Upper lobe of right lung (tissue), 1 donor: ENCODE data around the gene BCL7C. TPM values are rescaled to one million over a fixed set of nuclear protein-coding genes. Genes with fewer than 3 reads are reported as not detected.

Source experiments
- ATAC-seq: fragments of 200-7000 bp; cut with Tn5 transposase; one replicate; pipeline ENCODE4 v1.9.1; 2020; ENCODE audit warnings: mild to moderate bottlenecking, moderate library complexity
- DNase-seq: peaks from one replicate; pipeline ENCODE4 v3.0.0-alpha.2; 2020
- H3K27ac ChIP-seq: fragments of 200-600 bp; one replicate; pipeline ENCODE4 v1.8.0; 2022
- H3K27me3 ChIP-seq: fragments of 200-600 bp; one replicate; pipeline ENCODE4 v1.8.0; 2022; ENCODE audit warnings: mild to moderate bottlenecking
- H3K36me3 ChIP-seq: fragments of 200-600 bp; one replicate; pipeline ENCODE4 v1.8.0; 2022
- H3K4me1 ChIP-seq: fragments of 200-600 bp; one replicate; pipeline ENCODE4 v1.8.0; 2022
- H3K4me3 ChIP-seq: fragments of 200-600 bp; one replicate; pipeline ENCODE4 v1.8.0; 2022; ENCODE audit warnings: mild to moderate bottlenecking
- H3K9me3 ChIP-seq: fragments of 200-600 bp; one replicate; pipeline ENCODE4 v1.8.0; 2022
- intact Hi-C: fragments of 100-400 bp; cut with DNase I; formaldehyde crosslinking; loops from one replicate; pipeline ENCODE4 v1.11.0; 2022
- microRNA-seq: library from miRNA; unstranded; fragments of <30 nt; microRNA quantifications from one replicate; pipeline ENCODE4 v1.2.0, GENCODE V29; 2020; ENCODE audit warnings: borderline microRNAs expressed
- total RNA-seq: library from RNA; stranded (reverse); fragmentation: NEBNext Ultra II Directional; extraction: Animal tissue kit (Norgen Biotek cat#: 25700); gene quantifications from one replicate; pipeline ENCODE4 v1.2.1, GENCODE V29; 2021
- TF ChIP-seq, protein P1 (sequence below): fragments of 200-600 bp; IDR thresholded peaks from one replicate; pipeline ENCODE4 v1.8.0; 2022; ENCODE audit warnings: antibody characterized with exemption
- donor health status: DM: no; HTN: yes; CAD: no; lungs with severe emphysema.

The BCL7C gene
- total RNA-seq, 1 donor from 2014 or later: 25.3 TPM

DNA sequence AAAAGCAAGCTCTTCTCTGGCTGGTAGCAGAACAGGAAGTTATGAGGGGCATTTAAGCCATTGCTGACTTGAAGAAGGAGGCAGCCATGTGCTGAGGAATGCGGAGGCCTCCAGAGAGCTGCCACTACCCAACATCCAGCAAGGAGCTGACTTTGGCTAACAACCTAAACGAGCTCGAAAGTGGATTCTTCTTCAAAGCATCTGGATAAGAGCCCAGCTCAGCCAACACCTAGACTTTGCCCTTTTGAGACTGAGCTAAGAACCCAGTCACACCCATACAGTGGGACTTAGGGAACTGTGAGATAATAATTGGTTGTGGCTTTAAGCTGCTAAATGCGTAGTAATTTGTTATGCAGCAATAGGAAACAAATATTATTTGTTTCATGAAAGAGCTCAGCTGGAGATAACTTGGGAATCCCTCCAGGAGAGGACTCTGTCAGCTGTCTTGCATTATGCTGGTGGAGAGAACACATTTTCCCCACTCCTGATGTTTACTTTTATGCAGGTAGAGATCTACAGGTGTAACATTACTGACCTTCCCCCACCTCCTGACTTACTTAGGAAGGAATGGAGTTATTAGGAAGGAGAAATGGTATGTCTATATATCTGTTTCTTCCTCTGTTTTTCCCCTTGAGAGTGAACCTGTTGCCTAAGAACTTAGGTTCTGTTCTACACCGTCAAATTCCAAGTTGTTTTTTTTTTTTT is 54.2 kb downstream of the BCL7C start:
- H3K4me3 ChIP-seq: no peak overlapping the region
- no peaks in the 10 kb centered on the region for H3K27me3 ChIP-seq
- peak; percentile 81 for ATAC-seq
- DNase-seq: no peak
- TF ChIP-seq, protein P1, sequence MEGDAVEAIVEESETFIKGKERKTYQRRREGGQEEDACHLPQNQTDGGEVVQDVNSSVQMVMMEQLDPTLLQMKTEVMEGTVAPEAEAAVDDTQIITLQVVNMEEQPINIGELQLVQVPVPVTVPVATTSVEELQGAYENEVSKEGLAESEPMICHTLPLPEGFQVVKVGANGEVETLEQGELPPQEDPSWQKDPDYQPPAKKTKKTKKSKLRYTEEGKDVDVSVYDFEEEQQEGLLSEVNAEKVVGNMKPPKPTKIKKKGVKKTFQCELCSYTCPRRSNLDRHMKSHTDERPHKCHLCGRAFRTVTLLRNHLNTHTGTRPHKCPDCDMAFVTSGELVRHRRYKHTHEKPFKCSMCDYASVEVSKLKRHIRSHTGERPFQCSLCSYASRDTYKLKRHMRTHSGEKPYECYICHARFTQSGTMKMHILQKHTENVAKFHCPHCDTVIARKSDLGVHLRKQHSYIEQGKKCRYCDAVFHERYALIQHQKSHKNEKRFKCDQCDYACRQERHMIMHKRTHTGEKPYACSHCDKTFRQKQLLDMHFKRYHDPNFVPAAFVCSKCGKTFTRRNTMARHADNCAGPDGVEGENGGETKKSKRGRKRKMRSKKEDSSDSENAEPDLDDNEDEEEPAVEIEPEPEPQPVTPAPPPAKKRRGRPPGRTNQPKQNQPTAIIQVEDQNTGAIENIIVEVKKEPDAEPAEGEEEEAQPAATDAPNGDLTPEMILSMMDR: no peak
- H3K27ac ChIP-seq: peak overlapping the region; percentile 47
- intact Hi-C loops: no loop called here
- H3K4me1 ChIP-seq: no peaks in the 10 kb centered on the region
- no peaks in the 10 kb centered on the region for H3K9me3 ChIP-seq
- H3K36me3 ChIP-seq: no peaks in the 10 kb centered on the region

DNA sequence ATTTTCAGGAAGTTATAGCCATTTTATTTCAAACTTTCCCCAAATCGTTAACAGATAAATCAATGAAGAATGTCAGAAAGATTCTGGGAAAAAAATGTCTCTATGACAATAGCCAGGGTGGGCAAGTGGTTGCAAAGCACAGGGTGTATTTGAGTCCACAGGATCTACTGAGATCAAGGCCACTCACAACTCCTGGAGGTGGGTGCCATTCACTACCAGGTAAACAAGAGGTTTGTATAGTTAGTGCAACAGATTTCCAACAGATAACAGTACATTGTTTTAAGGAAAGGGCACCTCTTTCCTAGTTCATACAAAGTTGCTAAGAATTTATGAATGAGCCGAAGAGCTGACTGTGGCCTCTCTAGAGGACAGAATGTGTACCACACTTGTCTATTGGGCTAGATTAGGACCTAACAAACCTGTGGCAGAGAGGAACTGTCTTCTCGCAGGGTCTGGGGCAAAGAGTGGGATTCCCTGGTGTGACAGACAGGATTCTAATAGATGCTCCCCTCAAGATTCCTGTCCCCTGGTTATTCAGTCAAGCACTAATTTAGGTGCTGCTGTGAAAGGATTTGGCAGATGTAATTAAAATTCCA is 54.9 kb downstream of the BCL7C start:
- no peak for DNase-seq
- no peaks in the 10 kb centered on the region for H3K27me3 ChIP-seq
- TF ChIP-seq, protein P1: no peak
- no peaks in the 10 kb centered on the region for H3K36me3 ChIP-seq
- intact Hi-C loops: no loop called here
- ATAC-seq: peak; percentile 6
- no peaks in the 10 kb centered on the region for H3K4me1 ChIP-seq
- no peaks in the 10 kb centered on the region for H3K9me3 ChIP-seq
- peak overlapping the region; percentile 47 for H3K27ac ChIP-seq
- H3K4me3 ChIP-seq: no peak overlapping the region

DNA sequence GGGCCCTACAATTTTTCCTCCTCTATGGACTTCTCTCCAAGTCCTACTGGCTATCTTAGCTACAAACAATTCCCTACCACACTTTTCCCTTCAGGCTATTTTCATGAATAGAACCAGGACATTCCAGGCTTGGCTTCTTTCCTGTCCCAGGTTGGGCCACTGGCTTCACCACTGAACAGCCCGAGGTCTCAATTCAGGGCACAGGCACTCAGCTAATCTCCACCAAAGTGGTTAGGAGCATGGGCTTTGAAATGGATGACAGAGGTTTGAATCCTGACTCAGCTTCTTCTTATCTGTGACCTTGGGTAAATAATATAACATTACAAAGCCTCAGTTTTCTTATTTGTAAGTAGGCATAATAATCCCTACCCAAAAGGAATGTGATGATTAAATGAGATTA is 56.0 kb downstream of the BCL7C start:
- no peak overlapping the region for H3K27ac ChIP-seq
- no peak overlapping the region for H3K4me3 ChIP-seq
- H3K36me3 ChIP-seq: no peaks in the 10 kb centered on the region
- no peak for DNase-seq
- no peaks in the 10 kb centered on the region for H3K4me1 ChIP-seq
- intact Hi-C loops: no loop called here
- TF ChIP-seq, protein P1: no peak
- no peaks in the 10 kb centered on the region for H3K9me3 ChIP-seq
- ATAC-seq: no peak
- no peaks in the 10 kb centered on the region for H3K27me3 ChIP-seq

Small RNA genes lying within 50 kb of the gene (microRNA-seq; reads per million reads assigned to microRNA genes)
- gene MIR4519 (not detected), gene MIR762 (not detected)

Other genes with a start within 250 kb of the BCL7C start
- gene PRR14, start 243.1 kb downstream of the BCL7C start, total RNA-seq: 48.2 TPM
- 65.0 TPM for gene FBRS, start 235.6 kb downstream of the BCL7C start, total RNA-seq
- 66.6 TPM for gene SRCAP, start 194.9 kb downstream of the BCL7C start, total RNA-seq
- gene PHKG2, start 145.7 kb downstream of the BCL7C start, total RNA-seq: 26.0 TPM
- gene CFAP119, start 132.0 kb downstream of the BCL7C start, total RNA-seq: 5.5 TPM
- 93.6 TPM for gene RNF40, start 131.8 kb downstream of the BCL7C start, total RNA-seq
- gene ZNF629, start 106.9 kb downstream of the BCL7C start, total RNA-seq: 13.3 TPM
- gene CTF1, start 2.5 kb upstream of the BCL7C start, total RNA-seq: 9.3 TPM
- gene FBXL19, start 29.5 kb upstream of the BCL7C start, total RNA-seq: 13.4 TPM
- 19.5 TPM for gene ORAI3, start 55.0 kb upstream of the BCL7C start, total RNA-seq
- gene SETD1A, start 63.7 kb upstream of the BCL7C start, total RNA-seq: 18.6 TPM
- 30.4 TPM for gene HSD3B7, start 91.1 kb upstream of the BCL7C start, total RNA-seq
- gene STX1B, start 116.6 kb upstream of the BCL7C start, total RNA-seq: 0.58 TPM
- gene STX4, start 139.5 kb upstream of the BCL7C start, total RNA-seq: 91.7 TPM
- 8.3 TPM for gene ZNF668, start 180.2 kb upstream of the BCL7C start, total RNA-seq
- gene ZNF646, start 180.3 kb upstream of the BCL7C start, total RNA-seq: 20.6 TPM
- 1.8 TPM for gene PRSS53, start 194.9 kb upstream of the BCL7C start, total RNA-seq
- gene VKORC1, start 200.7 kb upstream of the BCL7C start, total RNA-seq: 72.7 TPM
- gene BCKDK, start 214.3 kb upstream of the BCL7C start, total RNA-seq: 33.3 TPM
- gene KAT8, start 223.6 kb upstream of the BCL7C start, total RNA-seq: 80.4 TPM
- gene PRSS8, start 241.7 kb upstream of the BCL7C start, total RNA-seq: 103 TPM